Calu3 (cell line): ENCODE measurements around the gene MRPL46. TPM values are rescaled to one million over a fixed set of nuclear protein-coding genes. Genes with fewer than 3 reads are reported as not detected.

Source experiments
- BruUV-seq: library from RNA; stranded (reverse); fragments of 400-500 nt; replicated peaks from 2 replicates; lab custom pipeline; 2021; lab: Mats Ljungman, UMichigan
- CTCF ChIA-PET: fragments of 300-600 bp; sonication (Branson Sonifier 250); formaldehyde crosslinking; loops from one replicate; lab custom pipeline; 2022; ENCODE audit warnings: antibody characterized with exemption; lab: Charles Lee
- DNase-seq: peaks from one replicate; pipeline ENCODE4 v3.0.0; 2022
- H3K27ac Mint-ChIP-seq: one replicate; pipeline ENCODE4 v1.8.0; 2022; ENCODE audit warnings: mixed read lengths; ENCODE audit not compliant: unreplicated experiment
- H3K27me3 Mint-ChIP-seq: one replicate; pipeline ENCODE4 v1.8.0; 2022; ENCODE audit warnings: mixed read lengths; ENCODE audit not compliant: unreplicated experiment
- H3K36me3 Mint-ChIP-seq: one replicate; pipeline ENCODE4 v1.8.0; 2022; ENCODE audit warnings: mild to moderate bottlenecking, moderate library complexity, mixed read lengths; ENCODE audit not compliant: insufficient read depth, unreplicated experiment
- H3K4me1 Mint-ChIP-seq: one replicate; pipeline ENCODE4 v1.8.0; 2022; ENCODE audit warnings: mild to moderate bottlenecking, low read depth, mixed read lengths; ENCODE audit not compliant: unreplicated experiment
- H3K4me3 Mint-ChIP-seq: one replicate; pipeline ENCODE4 v1.8.0; 2022; ENCODE audit warnings: mild to moderate bottlenecking, low read depth, moderate library complexity, mixed read lengths; ENCODE audit not compliant: unreplicated experiment
- H3K9me3 Mint-ChIP-seq: one replicate; pipeline ENCODE4 v1.8.0; 2022; ENCODE audit warnings: low read depth, mixed read lengths; ENCODE audit not compliant: unreplicated experiment
- intact Hi-C: fragments of 100-400 bp; cut with micrococcal nuclease; formaldehyde crosslinking; loops from one replicate; pipeline ENCODE4 v1.10.0; 2022; ENCODE audit not compliant: unreplicated experiment
- total RNA-seq: library from RNA; stranded (reverse); gene quantifications from 2 replicates; pipeline ENCODE4 v1.2.3, GENCODE V29; 2022
- TF ChIP-seq, protein P1 (sequence below): fragments of 200-600 bp; IDR thresholded peaks from one replicate; pipeline ENCODE4 v1.8.0; 2022; ENCODE audit warnings: antibody characterized with exemption; ENCODE audit not compliant: unreplicated experiment

Gene MRPL46
- total RNA-seq, 1 experiment from 2014 or later = 47.6 TPM

DNA sequence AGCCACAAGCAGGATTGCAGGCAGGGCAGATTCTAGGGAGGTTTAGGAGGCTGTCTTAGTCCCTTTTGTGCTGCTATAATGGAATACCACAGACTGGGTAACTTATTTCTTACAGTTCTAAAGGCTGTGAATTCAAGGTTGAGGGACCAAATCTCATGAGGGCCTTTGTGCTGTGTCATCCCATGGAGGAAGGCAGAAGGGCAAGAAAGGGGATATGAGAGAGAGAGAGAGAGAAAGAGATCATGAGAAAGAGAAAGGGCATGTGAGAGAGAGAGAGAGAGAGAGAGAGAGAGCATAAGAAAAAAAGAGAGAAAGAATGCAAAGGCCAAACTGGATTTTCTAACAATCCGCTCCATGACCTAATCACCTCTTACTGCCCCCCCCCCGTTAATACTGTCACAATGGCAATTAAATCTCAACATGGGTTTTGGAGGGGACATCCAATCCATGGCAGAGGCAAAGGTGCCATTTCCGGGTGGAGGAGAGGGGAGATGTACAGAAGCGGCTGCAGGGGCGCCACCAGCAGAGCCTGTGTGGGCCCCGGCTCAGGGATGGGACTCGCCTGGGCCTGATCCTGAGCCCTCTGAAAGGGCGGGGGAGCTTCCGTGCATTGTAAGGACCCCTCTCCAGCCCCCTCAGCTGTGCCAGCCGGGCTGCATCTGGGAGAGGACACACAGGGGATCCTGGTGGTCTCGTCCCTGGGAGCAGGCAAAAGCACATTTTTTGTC, 20.8 kb upstream of the MRPL46 start:
- no peaks in the 10 kb centered on the region for H3K9me3 Mint-ChIP-seq
- intact Hi-C loops = no loop called here
- no TSS peak for BruUV-seq
- no peaks in the 10 kb centered on the region for H3K4me1 Mint-ChIP-seq
- H3K27ac Mint-ChIP-seq = no peak overlapping the region
- H3K36me3 Mint-ChIP-seq = peaks cover 5% of the 10 kb centered on the region
- H3K4me3 Mint-ChIP-seq = no peak overlapping the region
- TF ChIP-seq, protein P1, sequence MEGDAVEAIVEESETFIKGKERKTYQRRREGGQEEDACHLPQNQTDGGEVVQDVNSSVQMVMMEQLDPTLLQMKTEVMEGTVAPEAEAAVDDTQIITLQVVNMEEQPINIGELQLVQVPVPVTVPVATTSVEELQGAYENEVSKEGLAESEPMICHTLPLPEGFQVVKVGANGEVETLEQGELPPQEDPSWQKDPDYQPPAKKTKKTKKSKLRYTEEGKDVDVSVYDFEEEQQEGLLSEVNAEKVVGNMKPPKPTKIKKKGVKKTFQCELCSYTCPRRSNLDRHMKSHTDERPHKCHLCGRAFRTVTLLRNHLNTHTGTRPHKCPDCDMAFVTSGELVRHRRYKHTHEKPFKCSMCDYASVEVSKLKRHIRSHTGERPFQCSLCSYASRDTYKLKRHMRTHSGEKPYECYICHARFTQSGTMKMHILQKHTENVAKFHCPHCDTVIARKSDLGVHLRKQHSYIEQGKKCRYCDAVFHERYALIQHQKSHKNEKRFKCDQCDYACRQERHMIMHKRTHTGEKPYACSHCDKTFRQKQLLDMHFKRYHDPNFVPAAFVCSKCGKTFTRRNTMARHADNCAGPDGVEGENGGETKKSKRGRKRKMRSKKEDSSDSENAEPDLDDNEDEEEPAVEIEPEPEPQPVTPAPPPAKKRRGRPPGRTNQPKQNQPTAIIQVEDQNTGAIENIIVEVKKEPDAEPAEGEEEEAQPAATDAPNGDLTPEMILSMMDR = no peak
- CTCF ChIA-PET = no interaction called here
- no peaks in the 10 kb centered on the region for H3K27me3 Mint-ChIP-seq
- DNase-seq = no peak

DNA sequence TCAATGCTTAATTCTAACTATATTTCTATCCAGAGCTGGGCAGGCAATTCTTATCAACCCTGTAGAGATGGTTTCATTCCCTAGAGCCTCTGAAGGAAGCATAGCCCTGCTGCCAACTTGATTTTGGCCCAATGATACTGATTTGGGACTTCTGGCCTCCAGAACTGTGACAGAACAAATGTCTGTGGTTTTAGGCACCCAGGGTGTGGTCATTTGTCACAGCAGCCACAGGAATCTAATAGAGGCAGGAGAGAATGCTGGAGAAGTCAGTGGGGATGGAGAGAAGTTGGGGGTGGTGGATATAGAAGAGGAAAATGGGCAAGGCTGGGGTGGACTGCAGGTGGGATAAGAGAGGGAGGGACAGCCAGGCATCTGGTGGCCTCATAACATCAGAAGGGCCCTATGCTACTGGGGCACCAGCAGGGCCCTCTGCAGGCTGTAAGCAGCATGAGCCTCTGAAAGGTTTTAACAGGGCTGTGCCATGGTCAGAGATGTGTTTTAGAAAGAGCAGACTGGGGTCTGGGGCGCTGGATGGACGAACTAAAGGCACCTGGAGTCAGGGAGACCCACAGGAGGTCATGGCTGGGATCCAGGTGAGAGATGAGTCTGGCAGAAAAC, 20.1 kb upstream of the MRPL46 start:
- H3K4me1 Mint-ChIP-seq = no peaks in the 10 kb centered on the region
- no peaks in the 10 kb centered on the region for H3K9me3 Mint-ChIP-seq
- peaks cover 5% of the 10 kb centered on the region for H3K36me3 Mint-ChIP-seq
- DNase-seq = no peak
- intact Hi-C loops = no loop called here
- H3K27ac Mint-ChIP-seq = no peak overlapping the region
- CTCF ChIA-PET = no interaction called here
- no peak overlapping the region for H3K4me3 Mint-ChIP-seq
- H3K27me3 Mint-ChIP-seq = no peaks in the 10 kb centered on the region
- TF ChIP-seq, protein P1 = no peak
- no TSS peak for BruUV-seq

DNA sequence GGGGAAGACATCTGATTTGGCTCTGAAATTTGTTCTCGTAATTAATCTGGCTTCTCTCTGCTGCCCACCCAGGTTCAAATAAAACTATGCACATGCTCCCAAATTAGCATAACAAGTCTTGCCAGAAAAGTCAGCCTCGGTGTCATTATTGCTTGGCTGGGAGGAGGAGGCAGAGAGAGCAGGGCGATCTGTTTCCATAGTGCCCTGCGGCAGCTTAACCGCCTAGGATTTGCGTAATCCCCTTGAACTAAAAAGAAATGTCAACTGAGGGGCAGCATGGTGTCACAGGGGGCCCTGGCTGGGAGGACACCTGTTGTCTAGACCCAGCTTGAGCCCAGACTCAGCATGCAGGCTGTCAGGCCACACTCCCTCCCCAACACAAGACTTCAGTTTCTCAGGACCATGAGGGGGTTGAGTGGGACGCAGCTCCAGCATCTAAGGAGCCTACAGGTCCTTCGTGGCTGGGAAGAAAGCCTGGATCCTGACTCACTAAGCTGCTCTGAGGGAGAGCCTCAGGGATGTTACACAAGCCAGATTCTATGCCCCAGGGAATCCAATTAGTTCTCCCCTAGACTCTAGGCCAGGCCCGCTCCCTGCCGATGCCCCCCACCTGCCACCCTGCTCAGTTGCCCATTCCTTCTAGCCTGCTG, 17.6 kb upstream of the MRPL46 start:
- CTCF ChIA-PET = interaction anchor here (0.6 kb wide), 1 partner anchor 454 kb away, joined by 3 read pairs; no protein-coding TSS in a partner anchor
- no peak overlapping the region for H3K4me3 Mint-ChIP-seq
- TF ChIP-seq, protein P1 = no peak

DNA sequence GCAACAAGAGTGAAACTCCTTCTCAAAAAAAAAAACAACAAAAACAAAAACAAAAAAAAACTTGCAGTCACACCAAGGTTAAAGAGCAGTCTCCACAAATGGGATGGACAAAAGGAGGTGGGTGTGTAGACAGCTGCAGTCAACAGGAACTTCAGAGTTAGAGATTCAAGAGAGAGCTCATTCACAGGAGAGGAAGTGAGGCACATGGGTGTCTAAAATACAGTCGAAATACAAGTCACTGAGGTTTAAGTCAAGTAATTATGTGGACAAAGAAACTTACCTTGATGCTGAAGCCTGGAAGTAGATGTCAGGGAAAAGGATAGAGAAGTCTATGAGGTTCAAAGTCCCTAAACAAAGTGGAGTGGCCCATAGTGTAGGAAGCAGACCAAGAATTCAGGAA, 15.1 kb upstream of the MRPL46 start:
- H3K36me3 Mint-ChIP-seq = no peaks in the 10 kb centered on the region
- no peaks in the 10 kb centered on the region for H3K4me1 Mint-ChIP-seq
- intact Hi-C loops = no loop called here
- CTCF ChIA-PET = interaction anchor here (0.6 to 1.1 kb wide), 3 partner anchors 32 to 162 kb away, joined by 3 to 4 read pairs (median 3); no protein-coding TSS in a partner anchor
- no peak overlapping the region for H3K4me3 Mint-ChIP-seq
- TF ChIP-seq, protein P1 = no peak
- H3K27me3 Mint-ChIP-seq = no peaks in the 10 kb centered on the region
- H3K9me3 Mint-ChIP-seq = no peaks in the 10 kb centered on the region
- BruUV-seq = no TSS peak
- no peak for DNase-seq
- H3K27ac Mint-ChIP-seq = no peak overlapping the region

More for the DNA sequence above, 17.6 kb upstream of the MRPL46 start:
- no peak for DNase-seq
- H3K36me3 Mint-ChIP-seq = no peaks in the 10 kb centered on the region
- H3K27me3 Mint-ChIP-seq = no peaks in the 10 kb centered on the region
- intact Hi-C loops = no loop called here
- no peaks in the 10 kb centered on the region for H3K9me3 Mint-ChIP-seq
- no peak overlapping the region for H3K27ac Mint-ChIP-seq
- H3K4me1 Mint-ChIP-seq = no peaks in the 10 kb centered on the region
- BruUV-seq = no TSS peak
